Activated CD4-positive, CD25-positive, alpha-beta regulatory T cell treated with anti-CD3 and anti-CD28 coated beads, Interleukin-2, amount 50 U/mL, for 72 hours (primary cell): ENCODE data around the gene BRF1.

Experiments used
- DNase-seq: peaks from one replicate; pipeline ENCODE4 v3.0.0; 2021

The BRF1 gene

GRCh38 chr14:105168496-105168978 lies 132.3 kb downstream of the BRF1 start, which contains the start of gene JAG2:
Gene JAG2, minus strand, starts transcription at chr14:105168776. Its CDS starts 356 bp downstream, at chr14:105168420.
- no peak for DNase-seq

- no peak for DNase-seq
Observed at GRCh38 chr14:105168093-105168420, 132.7 kb downstream of the BRF1 start.

- no peak for DNase-seq
Observed at GRCh38 chr14:105167303-105168092, 133.3 kb downstream of the BRF1 start.

GRCh38 chr14:105166571-105167302 lies 134.1 kb downstream of the BRF1 start:
- DNase-seq, result no peak

- no peak for DNase-seq
Observed at GRCh38 chr14:105165761-105166485, 134.9 kb downstream of the BRF1 start.

GRCh38 chr14:105165134-105165704 lies 135.6 kb downstream of the BRF1 start:
- DNase-seq, result no peak

- no peak for DNase-seq
Observed at GRCh38 chr14:105163040-105163742, 137.6 kb downstream of the BRF1 start.

- DNase-seq, result no peak
Observed at GRCh38 chr14:105162669-105162979, 138.2 kb downstream of the BRF1 start.

GRCh38 chr14:105161964-105162668 lies 138.7 kb downstream of the BRF1 start:
- no peak for DNase-seq

- DNase-seq, result no peak
Observed at GRCh38 chr14:105161309-105161708, 139.5 kb downstream of the BRF1 start.

GRCh38 chr14:105160776-105161175 lies 140.0 kb downstream of the BRF1 start:
- DNase-seq, result no peak

- no peak for DNase-seq
Observed at GRCh38 chr14:105159344-105159743, 141.5 kb downstream of the BRF1 start.
